HFF-Myc (cell line): ENCODE data around the gene CTPS1.

Source experiments
- DNase-seq: peaks from one replicate; pipeline ENCODE4 v3.0.0-alpha.2; 2011; ENCODE audit warnings: low read depth; ENCODE audit errors: extremely low read depth
- H3K4me3 ChIP-seq: replicated peaks from 2 replicates; pipeline ENCODE4 v1.5.1; 2011; ENCODE audit warnings: low read depth, mild to moderate bottlenecking, control low read depth, low read length
- CTCF ChIP-seq: IDR thresholded peaks from 2 replicates; pipeline ENCODE4 v1.5.1; 2012; ENCODE audit warnings: mild to moderate bottlenecking, low read depth, low read length, control low read depth; ENCODE audit errors: missing control alignments

The CTPS1 gene

GRCh38 chr1:41041614-41042270, 62.2 kb downstream of the CTPS1 start:
- no peak for DNase-seq
- no peak for TF ChIP-seq CTCF
- H3K4me3 ChIP-seq = no peak overlapping the region

- H3K4me3 ChIP-seq = no peak overlapping the region
- no peak for DNase-seq
- no peak for TF ChIP-seq CTCF
Measured at GRCh38 chr1:41044187-41044586, 64.7 kb downstream of the CTPS1 start.

- DNase-seq = no peak
- no peak overlapping the region for H3K4me3 ChIP-seq
- TF ChIP-seq CTCF = no peak
Measured at GRCh38 chr1:41045740-41046139, 66.2 kb downstream of the CTPS1 start.

GRCh38 chr1:41046347-41046775, 66.9 kb downstream of the CTPS1 start:
- no peak overlapping the region for H3K4me3 ChIP-seq
- DNase-seq = no peak
- no peak for TF ChIP-seq CTCF

GRCh38 chr1:41048540-41048939, 69.0 kb downstream of the CTPS1 start:
- no peak for TF ChIP-seq CTCF
- H3K4me3 ChIP-seq = no peak overlapping the region
- no peak for DNase-seq

GRCh38 chr1:41051022-41051421, 71.5 kb downstream of the CTPS1 start:
- no peak overlapping the region for H3K4me3 ChIP-seq
- no peak for TF ChIP-seq CTCF
- DNase-seq = no peak

GRCh38 chr1:41053316-41053715, 73.8 kb downstream of the CTPS1 start:
- no peak overlapping the region for H3K4me3 ChIP-seq
- TF ChIP-seq CTCF = no peak
- no peak for DNase-seq
